B cell (primary cell): ENCODE results near the gene HTR2A.

Source experiments
- EZH2 ChIP-seq: IDR thresholded peaks from 2 replicates; pipeline ENCODE4 v1.6.1; 2012; ENCODE audit warnings: borderline replicate concordance, low read depth, mild to moderate bottlenecking, moderate library complexity, low read length; ENCODE audit not compliant: insufficient read depth, poor library complexity, severe bottlenecking
- TF ChIP-seq, protein P1 (sequence below): fragments of 200-600 bp; IDR thresholded peaks from one replicate; pipeline ENCODE4 v1.8.0; 2022; ENCODE audit warnings: antibody characterized with exemption, mild to moderate bottlenecking

DNA sequence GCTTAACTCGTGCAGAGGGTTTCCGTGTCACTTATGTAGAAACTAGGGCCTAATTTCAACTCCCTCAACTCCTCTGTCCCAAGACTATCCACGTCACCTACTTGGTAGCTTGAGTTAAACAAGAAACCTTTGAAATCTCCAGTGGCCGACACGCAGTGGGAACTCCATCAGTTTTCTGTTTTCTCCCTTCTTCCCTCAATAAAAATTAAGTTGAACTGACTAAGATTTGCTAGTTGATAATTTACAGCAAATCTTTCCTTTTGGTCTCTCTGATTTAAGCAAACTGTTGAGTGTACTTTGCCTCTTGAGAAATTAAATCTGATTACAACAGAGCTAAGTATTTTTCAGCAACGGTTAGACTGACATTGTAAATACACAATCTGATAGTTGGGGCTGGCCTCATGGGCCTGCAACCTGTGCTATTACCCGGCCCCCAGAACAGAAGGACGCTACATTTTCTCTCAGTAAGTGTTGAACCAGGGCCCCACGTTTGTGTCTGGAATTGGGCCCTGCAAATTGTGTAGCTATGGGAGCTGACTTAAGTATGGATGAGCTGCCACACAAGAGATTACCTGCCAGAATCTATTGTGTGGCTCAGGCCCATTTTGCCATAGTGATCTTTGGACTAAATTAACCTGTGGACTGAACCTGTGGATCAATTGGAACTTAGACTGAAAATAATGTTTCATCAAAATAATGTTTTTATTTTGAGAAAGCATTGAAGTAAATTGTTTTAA lies 99.2 kb downstream of the HTR2A start:
- TF ChIP-seq, protein P1, sequence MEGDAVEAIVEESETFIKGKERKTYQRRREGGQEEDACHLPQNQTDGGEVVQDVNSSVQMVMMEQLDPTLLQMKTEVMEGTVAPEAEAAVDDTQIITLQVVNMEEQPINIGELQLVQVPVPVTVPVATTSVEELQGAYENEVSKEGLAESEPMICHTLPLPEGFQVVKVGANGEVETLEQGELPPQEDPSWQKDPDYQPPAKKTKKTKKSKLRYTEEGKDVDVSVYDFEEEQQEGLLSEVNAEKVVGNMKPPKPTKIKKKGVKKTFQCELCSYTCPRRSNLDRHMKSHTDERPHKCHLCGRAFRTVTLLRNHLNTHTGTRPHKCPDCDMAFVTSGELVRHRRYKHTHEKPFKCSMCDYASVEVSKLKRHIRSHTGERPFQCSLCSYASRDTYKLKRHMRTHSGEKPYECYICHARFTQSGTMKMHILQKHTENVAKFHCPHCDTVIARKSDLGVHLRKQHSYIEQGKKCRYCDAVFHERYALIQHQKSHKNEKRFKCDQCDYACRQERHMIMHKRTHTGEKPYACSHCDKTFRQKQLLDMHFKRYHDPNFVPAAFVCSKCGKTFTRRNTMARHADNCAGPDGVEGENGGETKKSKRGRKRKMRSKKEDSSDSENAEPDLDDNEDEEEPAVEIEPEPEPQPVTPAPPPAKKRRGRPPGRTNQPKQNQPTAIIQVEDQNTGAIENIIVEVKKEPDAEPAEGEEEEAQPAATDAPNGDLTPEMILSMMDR = no peak
- no peak for TF ChIP-seq EZH2
